B cell (primary cell): ENCODE measurements around the gene ITPR1.

ENCODE experiments used
- EZH2 ChIP-seq: IDR thresholded peaks from 2 replicates; pipeline ENCODE4 v1.6.1; 2012; ENCODE audit warnings: borderline replicate concordance, low read depth, mild to moderate bottlenecking, moderate library complexity, low read length; ENCODE audit not compliant: insufficient read depth, poor library complexity, severe bottlenecking
- TF ChIP-seq, protein P1 (sequence below): fragments of 200-600 bp; IDR thresholded peaks from one replicate; pipeline ENCODE4 v1.8.0; 2022; ENCODE audit warnings: antibody characterized with exemption, mild to moderate bottlenecking

DNA sequence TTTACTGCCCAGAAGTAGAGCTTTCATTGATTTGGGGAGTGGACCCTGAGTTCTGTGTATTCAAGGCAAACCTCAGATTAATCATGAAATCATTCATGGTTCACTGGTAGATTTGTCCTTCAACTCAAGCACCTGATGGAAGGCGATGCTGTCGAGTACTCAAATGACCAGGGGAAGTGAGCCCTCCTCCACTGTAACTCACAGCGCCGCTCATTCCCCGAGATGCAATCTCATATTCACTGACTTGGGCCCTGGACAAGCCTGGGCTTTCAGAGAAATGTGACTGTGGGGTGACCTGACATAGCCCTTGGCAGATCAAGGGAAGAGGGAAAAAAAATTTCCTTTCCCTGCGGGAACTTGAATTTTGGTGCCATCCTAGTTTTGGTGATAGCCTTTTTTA is 329.4 kb downstream of the ITPR1 start:
- TF ChIP-seq, protein P1, sequence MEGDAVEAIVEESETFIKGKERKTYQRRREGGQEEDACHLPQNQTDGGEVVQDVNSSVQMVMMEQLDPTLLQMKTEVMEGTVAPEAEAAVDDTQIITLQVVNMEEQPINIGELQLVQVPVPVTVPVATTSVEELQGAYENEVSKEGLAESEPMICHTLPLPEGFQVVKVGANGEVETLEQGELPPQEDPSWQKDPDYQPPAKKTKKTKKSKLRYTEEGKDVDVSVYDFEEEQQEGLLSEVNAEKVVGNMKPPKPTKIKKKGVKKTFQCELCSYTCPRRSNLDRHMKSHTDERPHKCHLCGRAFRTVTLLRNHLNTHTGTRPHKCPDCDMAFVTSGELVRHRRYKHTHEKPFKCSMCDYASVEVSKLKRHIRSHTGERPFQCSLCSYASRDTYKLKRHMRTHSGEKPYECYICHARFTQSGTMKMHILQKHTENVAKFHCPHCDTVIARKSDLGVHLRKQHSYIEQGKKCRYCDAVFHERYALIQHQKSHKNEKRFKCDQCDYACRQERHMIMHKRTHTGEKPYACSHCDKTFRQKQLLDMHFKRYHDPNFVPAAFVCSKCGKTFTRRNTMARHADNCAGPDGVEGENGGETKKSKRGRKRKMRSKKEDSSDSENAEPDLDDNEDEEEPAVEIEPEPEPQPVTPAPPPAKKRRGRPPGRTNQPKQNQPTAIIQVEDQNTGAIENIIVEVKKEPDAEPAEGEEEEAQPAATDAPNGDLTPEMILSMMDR: no peak
- TF ChIP-seq EZH2: no peak
